ENCODE measurements around the gene PRPS1L1.

DNA sequence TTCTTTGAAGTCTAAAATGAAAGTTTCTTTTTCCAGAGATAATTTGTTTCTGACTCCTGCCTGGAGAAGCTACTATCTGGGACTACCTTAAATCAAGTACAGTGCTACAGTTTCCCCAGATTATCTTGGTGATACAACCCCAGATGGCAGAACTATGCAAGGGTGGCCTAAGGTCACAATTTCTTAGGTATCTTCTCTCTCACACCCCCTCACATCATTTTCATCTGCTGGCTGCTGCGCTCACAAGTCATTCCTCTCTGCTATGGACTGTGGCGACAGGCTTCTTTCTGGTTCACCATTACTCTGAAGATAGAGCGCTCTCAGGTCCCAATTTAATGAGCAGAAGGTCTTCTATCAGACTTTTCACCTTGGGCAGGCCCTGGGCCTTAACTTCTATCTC, 9.1 kb upstream of the PRPS1L1 start:
- no peak for TF ChIP-seq EP300 (IDR thresholded peaks at IDR 0.05; ENCODE audit: borderline replicate concordance in 1 of 2, low read depth in 2 of 2, low read length in 2 of 2)
- TF ChIP-seq TCF12 (IDR thresholded peaks at IDR 0.05; ENCODE audit: low read depth, low read length): no peak
- no peak for TF ChIP-seq RXRA (IDR thresholded peaks at IDR 0.05; ENCODE audit: insufficient read depth, low read depth, low read length)
- no peak for TF ChIP-seq RFX5 (IDR thresholded peaks at IDR 0.05; ENCODE audit: borderline replicate concordance, low read depth, low read length)
